ENCODE measurements around the gene SBNO2. TPM values are rescaled to one million over a fixed set of nuclear protein-coding genes. Genes with fewer than 3 reads are reported as not detected.

The SBNO2 gene
- total RNA-seq, 1 experiment from 2014 or later: 51.8 TPM

GRCh38 chr19:1128106-1128505 is 46.0 kb downstream of the SBNO2 start:
- no TSS peak for BruUV-seq (replicated peaks)
- CTCF ChIA-PET: interaction anchor here (1.4 kb wide), 1 partner anchor 15 kb away, joined by 4 read pairs; no protein-coding TSS in a partner anchor
- Histone ChIP-seq H3K4me3 (ENCODE audit: low read depth, low read length, poor library complexity, severe bottlenecking) (no peak overlapping the region), H3K27ac (ENCODE audit: low read depth, low read length, poor library complexity, severe bottlenecking) (no peak overlapping the region), H3K4me1 (ENCODE audit: insufficient read depth, low read length, poor library complexity, severe bottlenecking) (peaks cover 24% of the 10 kb centered on the region), H3K27me3 (replicated peaks; ENCODE audit: insufficient read depth, low read depth, low read length, poor library complexity) (no peaks in the 10 kb centered on the region), H3K36me3 (ENCODE audit: insufficient read depth, low read length, poor library complexity, severe bottlenecking) (peaks cover 14% of the 10 kb centered on the region), H3K9me3 (ENCODE audit: low read depth, low read length, poor library complexity, severe bottlenecking) (no peaks in the 10 kb centered on the region)
- TF ChIP-seq EZH2 (IDR thresholded peaks at IDR 0.05; ENCODE audit: borderline replicate concordance, low read depth, low read length, poor library complexity, severe bottlenecking) (no peak), CTCF (conservative IDR thresholded peaks at IDR 0.05; ENCODE audit: low read depth, low read length) (no peak)
- intact Hi-C loops (cut with micrococcal nuclease; ENCODE audit: unreplicated experiment): no loop called here
- DNase-seq (ENCODE audit: low spot score): no peak
- POLR2A ChIA-PET (ENCODE audit: low non-redundant PET): no interaction called here

GRCh38 chr19:1126984-1127760 is 46.9 kb downstream of the SBNO2 start:
- BruUV-seq (replicated peaks): no TSS peak
- intact Hi-C loops (cut with micrococcal nuclease; ENCODE audit: unreplicated experiment): no loop called here
- no peak overlapping the region for H3K4me3 ChIP-seq (ENCODE audit: low read depth, low read length, poor library complexity, severe bottlenecking)
- DNase-seq (ENCODE audit: low spot score): no peak
- H3K4me1 ChIP-seq (ENCODE audit: insufficient read depth, low read length, poor library complexity, severe bottlenecking): peaks cover 19% of the 10 kb centered on the region
- H3K27ac ChIP-seq (ENCODE audit: low read depth, low read length, poor library complexity, severe bottlenecking): peak overlapping the region; percentile 73
- TF ChIP-seq CTCF (conservative IDR thresholded peaks at IDR 0.05; ENCODE audit: low read depth, low read length) (no peak), EZH2 (IDR thresholded peaks at IDR 0.05; ENCODE audit: borderline replicate concordance, low read depth, low read length, poor library complexity, severe bottlenecking) (no peak)
- CTCF ChIA-PET: no interaction called here
- H3K9me3 ChIP-seq (ENCODE audit: low read depth, low read length, poor library complexity, severe bottlenecking): no peaks in the 10 kb centered on the region
- POLR2A ChIA-PET (ENCODE audit: low non-redundant PET): no interaction called here
- no peaks in the 10 kb centered on the region for H3K27me3 ChIP-seq (replicated peaks; ENCODE audit: insufficient read depth, low read depth, low read length, poor library complexity)
- H3K36me3 ChIP-seq (ENCODE audit: insufficient read depth, low read length, poor library complexity, severe bottlenecking): peaks cover 18% of the 10 kb centered on the region

GRCh38 chr19:1125601-1126467 is 48.2 kb downstream of the SBNO2 start:
- peaks cover 26% of the 10 kb centered on the region for H3K36me3 ChIP-seq (ENCODE audit: insufficient read depth, low read length, poor library complexity, severe bottlenecking)
- DNase-seq (ENCODE audit: low spot score): no peak
- H3K27me3 ChIP-seq (replicated peaks; ENCODE audit: insufficient read depth, low read depth, low read length, poor library complexity): no peaks in the 10 kb centered on the region
- no peak for TF ChIP-seq CTCF (conservative IDR thresholded peaks at IDR 0.05; ENCODE audit: low read depth, low read length)
- TF ChIP-seq EZH2 (IDR thresholded peaks at IDR 0.05; ENCODE audit: borderline replicate concordance, low read depth, low read length, poor library complexity, severe bottlenecking): no peak
- no TSS peak for BruUV-seq (replicated peaks)
- ChIA-PET CTCF (no interaction called here), POLR2A (ENCODE audit: low non-redundant PET) (no interaction called here)
- peaks cover 8% of the 10 kb centered on the region for H3K4me1 ChIP-seq (ENCODE audit: insufficient read depth, low read length, poor library complexity, severe bottlenecking)
- intact Hi-C loops (cut with micrococcal nuclease; ENCODE audit: unreplicated experiment): no loop called here
- H3K4me3 ChIP-seq (ENCODE audit: low read depth, low read length, poor library complexity, severe bottlenecking): no peak overlapping the region
- H3K27ac ChIP-seq (ENCODE audit: low read depth, low read length, poor library complexity, severe bottlenecking): peak overlapping the region; percentile 73
- no peaks in the 10 kb centered on the region for H3K9me3 ChIP-seq (ENCODE audit: low read depth, low read length, poor library complexity, severe bottlenecking)
